ENCODE data around the gene TSPAN3. TPM values are rescaled to one million over a fixed set of nuclear protein-coding genes. Genes with fewer than 3 reads are reported as not detected.

Gene TSPAN3
- total RNA-seq, 2 donors from 2014 or later: 215 to 256 TPM

GRCh38 chr15:77068633-77069032 is 2.3 kb downstream of the TSPAN3 start:
- no peak overlapping the region for H3K4me3 ChIP-seq
- H3K27me3 ChIP-seq (replicated peaks; ENCODE audit: insufficient read depth): no peaks in the 10 kb centered on the region
- ATAC-seq (ENCODE audit: insufficient number of reproducible peaks, low FRiP score, low read depth) (no peak), DNase-seq (ENCODE audit: low spot score) (no peak)
- no peak for TF ChIP-seq CTCF (IDR thresholded peaks at IDR 0.05)
- H3K4me1 ChIP-seq (ENCODE audit: control insufficient read depth in 1 of 2, low read depth in 2 of 2): peaks cover 25 to 38% of the 10 kb centered on the region in 2 donors
- H3K27ac ChIP-seq: no peak overlapping the region
- H3K36me3 ChIP-seq: no peaks in the 10 kb centered on the region
- H3K9me3 ChIP-seq: no peaks in the 10 kb centered on the region

DNA sequence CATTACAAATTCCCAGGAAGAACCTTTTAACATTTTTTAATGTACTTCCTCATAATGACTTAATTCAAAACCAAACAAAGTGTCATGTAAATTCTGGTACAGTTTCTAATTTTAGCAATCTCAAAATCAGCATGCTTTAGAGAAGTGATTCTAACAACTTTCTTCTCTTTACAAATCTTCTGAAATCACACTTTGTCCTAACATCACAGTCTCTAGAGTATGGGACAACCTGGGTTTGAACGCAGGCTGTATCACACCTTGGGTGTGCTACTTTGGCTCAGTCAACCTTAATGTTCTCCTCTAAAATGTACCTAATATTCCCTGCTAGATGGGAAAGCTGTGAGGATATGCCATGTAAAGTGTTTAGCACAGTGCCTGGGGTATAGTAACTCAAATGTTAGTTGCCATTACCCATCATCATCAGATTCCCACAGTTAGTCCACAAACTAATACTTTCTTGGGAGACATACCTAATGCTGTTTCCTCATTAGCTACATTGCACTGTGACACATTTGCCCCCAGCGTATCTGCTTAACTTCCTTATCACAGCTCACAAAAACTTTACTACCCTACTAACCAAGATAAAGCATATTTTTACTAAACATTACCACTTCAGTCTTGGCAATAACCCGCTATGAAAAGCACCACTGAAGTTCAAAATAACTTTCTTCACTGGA is 3.1 kb downstream of the TSPAN3 start:
- H3K4me1 ChIP-seq (ENCODE audit: control insufficient read depth in 1 of 2, low read depth in 2 of 2): peaks cover 25 to 38% of the 10 kb centered on the region in 2 donors
- H3K9me3 ChIP-seq: no peaks in the 10 kb centered on the region
- DNase-seq (ENCODE audit: low spot score) (no peak), ATAC-seq (ENCODE audit: insufficient number of reproducible peaks, low FRiP score, low read depth) (no peak)
- no peak for TF ChIP-seq CTCF (IDR thresholded peaks at IDR 0.05)
- no peaks in the 10 kb centered on the region for H3K27me3 ChIP-seq (replicated peaks; ENCODE audit: insufficient read depth)
- no peaks in the 10 kb centered on the region for H3K36me3 ChIP-seq
- H3K4me3 ChIP-seq: no peak overlapping the region
- no peak overlapping the region for H3K27ac ChIP-seq

GRCh38 chr15:77066971-77067690 is 3.8 kb downstream of the TSPAN3 start:
- no peak for DNase-seq (ENCODE audit: low spot score)
- H3K36me3 ChIP-seq: no peaks in the 10 kb centered on the region
- peaks cover 25 to 44% of the 10 kb centered on the region in 2 donors for H3K4me1 ChIP-seq (ENCODE audit: control insufficient read depth in 1 of 2, low read depth in 2 of 2)
- no peak overlapping the region for H3K27ac ChIP-seq
- no peaks in the 10 kb centered on the region for H3K27me3 ChIP-seq (replicated peaks; ENCODE audit: insufficient read depth)
- no peak overlapping the region for H3K4me3 ChIP-seq
- no peak for ATAC-seq (ENCODE audit: insufficient number of reproducible peaks, low FRiP score, low read depth)
- no peaks in the 10 kb centered on the region for H3K9me3 ChIP-seq
- TF ChIP-seq CTCF (IDR thresholded peaks at IDR 0.05): no peak

DNA sequence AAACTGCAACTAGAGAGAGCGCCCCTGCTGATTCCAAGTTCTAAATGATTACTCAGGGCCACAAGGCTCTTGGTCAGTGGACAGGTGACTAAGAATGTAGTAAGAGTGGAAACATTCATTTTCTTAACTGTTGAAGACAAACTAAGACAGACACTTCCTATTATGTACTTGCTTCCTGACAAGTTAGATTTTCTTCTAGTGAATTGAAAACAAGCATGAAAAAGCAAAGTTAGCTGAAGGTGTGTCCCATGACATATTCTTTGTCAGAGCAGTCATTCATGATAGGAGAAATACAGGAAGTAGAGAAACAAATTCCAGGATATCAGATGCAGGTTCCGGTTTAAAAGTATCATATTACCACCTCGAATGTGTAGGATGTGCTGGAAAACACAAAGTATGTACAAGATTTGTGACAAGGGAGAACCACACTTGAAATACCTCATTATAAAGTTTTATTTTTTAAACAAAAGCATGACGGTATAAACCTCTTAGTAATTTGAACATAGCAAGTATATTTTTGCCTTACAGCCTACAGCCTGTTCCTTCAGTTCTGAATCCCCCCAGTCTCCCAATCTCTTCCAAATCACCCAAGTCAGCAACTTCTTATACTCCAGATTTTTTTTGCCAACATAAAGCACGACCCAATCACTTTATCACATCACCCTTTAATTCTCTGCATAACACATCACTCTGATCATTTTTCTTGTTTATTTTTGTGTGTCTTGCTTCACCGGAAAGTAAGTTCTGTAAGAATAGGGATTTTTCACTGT is 6.2 kb downstream of the TSPAN3 start:
- no peak for DNase-seq (ENCODE audit: low spot score)
- no peak for ATAC-seq (ENCODE audit: insufficient number of reproducible peaks, low FRiP score, low read depth)
- Histone ChIP-seq H3K36me3 (no peaks in the 10 kb centered on the region), H3K27ac (no peak overlapping the region), H3K27me3 (replicated peaks; ENCODE audit: insufficient read depth) (no peaks in the 10 kb centered on the region), H3K4me3 (no peak overlapping the region), H3K9me3 (no peaks in the 10 kb centered on the region), H3K4me1 (ENCODE audit: control insufficient read depth in 1 of 2, low read depth in 2 of 2) (peaks cover 37 to 58% of the 10 kb centered on the region in 2 donors)
- TF ChIP-seq CTCF (IDR thresholded peaks at IDR 0.05): no peak

GRCh38 chr15:77064063-77064462 is 6.8 kb downstream of the TSPAN3 start:
- no peak for ATAC-seq (ENCODE audit: insufficient number of reproducible peaks, low FRiP score, low read depth)
- no peak for TF ChIP-seq CTCF (IDR thresholded peaks at IDR 0.05)
- Histone ChIP-seq H3K9me3 (no peaks in the 10 kb centered on the region), H3K27ac (no peak overlapping the region), H3K27me3 (replicated peaks; ENCODE audit: insufficient read depth) (no peaks in the 10 kb centered on the region), H3K4me1 (ENCODE audit: control insufficient read depth in 1 of 2, low read depth in 2 of 2) (peaks cover 35 to 56% of the 10 kb centered on the region in 2 donors), H3K36me3 (no peaks in the 10 kb centered on the region), H3K4me3 (no peak overlapping the region)
- DNase-seq (ENCODE audit: low spot score): no peak

Data from thoracic aorta (tissue), 2 donors.